Transverse colon (tissue), 4 donors: Measurements from ENCODE around the gene RCAN2.

Experiments used
- EP300 ChIP-seq: sonication (generic); formaldehyde crosslinking; IDR thresholded peaks from one replicate; pipeline ENCODE4 v1.6.1; 2017; ENCODE audit warnings: antibody characterized with exemption, low read depth
- POLR2A ChIP-seq: fragments of 450-650 bp; IDR thresholded peaks from one replicate; pipeline ENCODE4 v1.6.1; 2016; ENCODE audit warnings: antibody characterized with exemption, mild to moderate bottlenecking, moderate library complexity
- POLR2AphosphoS5 ChIP-seq, 3 donors: sonication (generic); formaldehyde crosslinking; IDR thresholded peaks; one replicate each; pipeline ENCODE4 v1.6.1; 2016; ENCODE audit warnings: antibody characterized with exemption in 3 of 3
- TF ChIP-seq, protein P1 (sequence below), 5 experiments: fragments of 200-600 bp in 3 of 5; fragments of 450-650 bp in 2 of 5; sonication (generic) in 3 of 5; IDR thresholded peaks; 1 replicate in 2 of 5; 2 replicates in 3 of 5; pipeline ENCODE4 v1.5.1; 2016 to 2017; ENCODE audit warnings: antibody characterized with exemption in 5 of 5, inconsistent platforms in 3 of 5, mild to moderate bottlenecking in 2 of 5, moderate library complexity in 1 of 5

- TF ChIP-seq, protein P1, sequence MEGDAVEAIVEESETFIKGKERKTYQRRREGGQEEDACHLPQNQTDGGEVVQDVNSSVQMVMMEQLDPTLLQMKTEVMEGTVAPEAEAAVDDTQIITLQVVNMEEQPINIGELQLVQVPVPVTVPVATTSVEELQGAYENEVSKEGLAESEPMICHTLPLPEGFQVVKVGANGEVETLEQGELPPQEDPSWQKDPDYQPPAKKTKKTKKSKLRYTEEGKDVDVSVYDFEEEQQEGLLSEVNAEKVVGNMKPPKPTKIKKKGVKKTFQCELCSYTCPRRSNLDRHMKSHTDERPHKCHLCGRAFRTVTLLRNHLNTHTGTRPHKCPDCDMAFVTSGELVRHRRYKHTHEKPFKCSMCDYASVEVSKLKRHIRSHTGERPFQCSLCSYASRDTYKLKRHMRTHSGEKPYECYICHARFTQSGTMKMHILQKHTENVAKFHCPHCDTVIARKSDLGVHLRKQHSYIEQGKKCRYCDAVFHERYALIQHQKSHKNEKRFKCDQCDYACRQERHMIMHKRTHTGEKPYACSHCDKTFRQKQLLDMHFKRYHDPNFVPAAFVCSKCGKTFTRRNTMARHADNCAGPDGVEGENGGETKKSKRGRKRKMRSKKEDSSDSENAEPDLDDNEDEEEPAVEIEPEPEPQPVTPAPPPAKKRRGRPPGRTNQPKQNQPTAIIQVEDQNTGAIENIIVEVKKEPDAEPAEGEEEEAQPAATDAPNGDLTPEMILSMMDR (IDR thresholded peaks at IDR 0.05), result no peak
- TF ChIP-seq EP300 (no peak), POLR2A (no peak), POLR2AphosphoS5 (IDR thresholded peaks at IDR 0.05) (no peak)
Measured at GRCh38 chr6:46353528-46353927, 137.7 kb downstream of the RCAN2 start.
